Right atrium auricular region (tissue), 2 donors: ENCODE results near the gene MANEA. TPM values are rescaled to one million over a fixed set of nuclear protein-coding genes. Genes with fewer than 3 reads are reported as not detected.

Experiments
- DNase-seq: peaks from one replicate; pipeline ENCODE4 v3.0.0-alpha.2; 2019; ENCODE audit warnings: low spot score
- H3K27ac ChIP-seq, 2 donors: fragments of 200-600 bp; sonication (generic); 1 replicate in 1 of 2; 2 replicates in 1 of 2; pipeline ENCODE4 v1.5.1; 2016 to 2019
- H3K27me3 ChIP-seq, 2 donors: fragments of 200-600 bp; sonication (generic); one replicate each; pipeline versions ENCODE4 v1.5.1 to v1.6.0; 2017 to 2019
- H3K36me3 ChIP-seq: fragments of 200-600 bp; sonication (generic); one replicate; pipeline ENCODE4 v1.5.1; 2016
- H3K4me1 ChIP-seq, 2 donors: fragments of 200-600 bp; sonication (generic); one replicate each; pipeline versions ENCODE4 v1.5.1 to v1.6.0; 2017 to 2019
- H3K4me3 ChIP-seq, 2 donors: fragments of 200-600 bp; sonication (generic); 1 replicate in 1 of 2; 2 replicates in 1 of 2; pipeline ENCODE4 v1.5.1; 2017 to 2019; ENCODE audit warnings: mild to moderate bottlenecking in 1 of 2, moderate library complexity in 1 of 2
- H3K9me3 ChIP-seq, 2 donors: fragments of 200-600 bp; sonication (generic); one replicate each; pipeline ENCODE4 v1.5.1; 2019
- total RNA-seq, 2 donors: library from RNA; depleted of rRNA; stranded (reverse); fragments of >200 nt; gene quantifications; one replicate each; pipeline ENCODE4 v1.1.0, GENCODE V29; 2016
- TF ChIP-seq, protein P1 (sequence below), 2 donors: fragments of 200-600 bp; sonication (generic); IDR thresholded peaks; one replicate each; pipeline ENCODE4 v1.5.1; 2019; ENCODE audit warnings: antibody characterized with exemption in 2 of 2

Gene MANEA
- total RNA-seq, 2 donors from 2014 or later = 6.5 to 7.5 TPM

DNA sequence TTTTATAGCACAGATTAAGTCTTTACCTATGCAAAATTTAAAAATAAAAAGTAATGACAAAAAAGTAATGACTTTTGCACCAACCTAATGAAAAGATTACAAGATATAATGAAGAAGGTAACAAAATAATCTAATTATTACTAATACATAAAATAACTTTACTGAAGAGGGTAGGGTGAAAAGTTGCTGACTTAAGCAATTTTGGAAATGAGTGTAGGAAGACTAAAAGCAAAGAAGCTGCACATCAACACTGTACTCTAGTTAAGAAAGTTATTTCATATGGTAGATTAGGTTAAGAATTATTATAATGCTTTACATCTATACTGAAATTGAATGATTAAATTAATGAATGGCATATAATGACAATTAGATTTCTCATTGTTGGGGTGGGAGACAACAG, 76.8 kb downstream of the MANEA start:
- no peak overlapping the region for H3K4me3 ChIP-seq
- no peaks in the 10 kb centered on the region for H3K27me3 ChIP-seq
- no peaks in the 10 kb centered on the region for H3K36me3 ChIP-seq
- TF ChIP-seq, protein P1, sequence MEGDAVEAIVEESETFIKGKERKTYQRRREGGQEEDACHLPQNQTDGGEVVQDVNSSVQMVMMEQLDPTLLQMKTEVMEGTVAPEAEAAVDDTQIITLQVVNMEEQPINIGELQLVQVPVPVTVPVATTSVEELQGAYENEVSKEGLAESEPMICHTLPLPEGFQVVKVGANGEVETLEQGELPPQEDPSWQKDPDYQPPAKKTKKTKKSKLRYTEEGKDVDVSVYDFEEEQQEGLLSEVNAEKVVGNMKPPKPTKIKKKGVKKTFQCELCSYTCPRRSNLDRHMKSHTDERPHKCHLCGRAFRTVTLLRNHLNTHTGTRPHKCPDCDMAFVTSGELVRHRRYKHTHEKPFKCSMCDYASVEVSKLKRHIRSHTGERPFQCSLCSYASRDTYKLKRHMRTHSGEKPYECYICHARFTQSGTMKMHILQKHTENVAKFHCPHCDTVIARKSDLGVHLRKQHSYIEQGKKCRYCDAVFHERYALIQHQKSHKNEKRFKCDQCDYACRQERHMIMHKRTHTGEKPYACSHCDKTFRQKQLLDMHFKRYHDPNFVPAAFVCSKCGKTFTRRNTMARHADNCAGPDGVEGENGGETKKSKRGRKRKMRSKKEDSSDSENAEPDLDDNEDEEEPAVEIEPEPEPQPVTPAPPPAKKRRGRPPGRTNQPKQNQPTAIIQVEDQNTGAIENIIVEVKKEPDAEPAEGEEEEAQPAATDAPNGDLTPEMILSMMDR (IDR thresholded peaks at IDR 0.05) = no peak
- DNase-seq = no peak
- H3K4me1 ChIP-seq = no peaks in the 10 kb centered on the region
- H3K27ac ChIP-seq = no peak overlapping the region
- no peaks in the 10 kb centered on the region for H3K9me3 ChIP-seq

DNA sequence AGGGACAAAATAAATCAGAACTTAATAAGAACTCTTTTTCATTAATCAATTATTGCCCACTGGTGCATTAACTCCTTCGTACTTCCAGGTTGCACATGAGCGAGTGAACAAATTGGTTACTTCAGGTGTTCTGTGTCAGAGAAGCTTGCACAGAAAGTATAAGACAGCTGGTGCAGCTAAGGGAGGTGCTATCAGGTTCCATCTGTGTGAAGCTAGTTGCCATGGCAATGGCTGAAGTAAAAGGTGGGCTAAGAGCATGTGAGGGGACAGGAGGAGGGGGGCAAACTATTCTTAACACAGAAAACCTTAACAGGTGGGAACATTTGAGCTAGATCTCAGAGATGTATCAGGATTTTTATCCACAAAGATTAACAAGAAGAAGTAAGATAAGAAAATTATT, 81.6 kb downstream of the MANEA start:
- Histone ChIP-seq H3K27me3 (no peaks in the 10 kb centered on the region), H3K9me3 (no peaks in the 10 kb centered on the region), H3K4me1 (no peaks in the 10 kb centered on the region), H3K4me3 (no peak overlapping the region), H3K27ac (no peak overlapping the region), H3K36me3 (no peaks in the 10 kb centered on the region)
- no peak for DNase-seq
- TF ChIP-seq, protein P1 (IDR thresholded peaks at IDR 0.05) = no peak
